22Rv1 (cell line): ENCODE results near the gene SLIT3.

Experiments used
- H3K27ac ChIP-seq: fragments of 450-650 bp; 2 replicates; pipeline ENCODE4 v1.5.1; 2017
- CTCF ChIP-seq: fragments of 450-650 bp; IDR thresholded peaks from 2 replicates; pipeline ENCODE4 v1.5.1; 2017; ENCODE audit warnings: mild to moderate bottlenecking
- ZFX ChIP-seq: fragments of 450-650 bp; IDR thresholded peaks from 2 replicates; pipeline ENCODE4 v1.6.1; 2017; ENCODE audit warnings: antibody characterized with exemption, borderline replicate concordance

The SLIT3 gene

GRCh38 chr5:168675883-168676408 lies 625.0 kb downstream of the SLIT3 start:
- TF ChIP-seq ZFX (no peak), CTCF (no peak)
- H3K27ac ChIP-seq: no peak overlapping the region

GRCh38 chr5:168674893-168675482 lies 626.0 kb downstream of the SLIT3 start:
- no peak overlapping the region for H3K27ac ChIP-seq
- no peak for TF ChIP-seq CTCF
- no peak for TF ChIP-seq ZFX

DNA sequence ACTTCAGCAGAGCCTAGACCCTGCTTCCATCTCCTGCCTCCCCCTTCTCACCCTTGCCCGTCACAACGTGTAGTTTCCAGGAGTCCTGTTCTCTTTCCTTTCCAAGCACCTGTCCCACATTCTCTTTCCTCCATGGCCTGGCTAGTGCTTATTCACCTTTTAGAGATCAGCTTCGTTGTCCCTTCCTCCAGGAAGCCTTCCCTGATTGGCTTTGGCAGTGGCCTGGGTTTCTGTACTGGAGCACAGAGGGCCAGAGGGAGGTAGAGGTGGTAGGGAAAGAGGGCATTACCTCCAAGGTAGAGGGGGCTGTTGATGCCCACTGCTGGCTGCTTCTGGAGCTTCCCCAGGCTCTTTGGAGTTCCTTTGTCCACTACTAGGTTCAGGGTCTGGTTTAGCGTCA lies 628.1 kb downstream of the SLIT3 start:
- no peak overlapping the region for H3K27ac ChIP-seq
- TF ChIP-seq ZFX: no peak
- no peak for TF ChIP-seq CTCF

- TF ChIP-seq ZFX (no peak), CTCF (no peak)
- H3K27ac ChIP-seq: no peak overlapping the region
Measured at GRCh38 chr5:168672016-168672415, 628.9 kb downstream of the SLIT3 start.

DNA sequence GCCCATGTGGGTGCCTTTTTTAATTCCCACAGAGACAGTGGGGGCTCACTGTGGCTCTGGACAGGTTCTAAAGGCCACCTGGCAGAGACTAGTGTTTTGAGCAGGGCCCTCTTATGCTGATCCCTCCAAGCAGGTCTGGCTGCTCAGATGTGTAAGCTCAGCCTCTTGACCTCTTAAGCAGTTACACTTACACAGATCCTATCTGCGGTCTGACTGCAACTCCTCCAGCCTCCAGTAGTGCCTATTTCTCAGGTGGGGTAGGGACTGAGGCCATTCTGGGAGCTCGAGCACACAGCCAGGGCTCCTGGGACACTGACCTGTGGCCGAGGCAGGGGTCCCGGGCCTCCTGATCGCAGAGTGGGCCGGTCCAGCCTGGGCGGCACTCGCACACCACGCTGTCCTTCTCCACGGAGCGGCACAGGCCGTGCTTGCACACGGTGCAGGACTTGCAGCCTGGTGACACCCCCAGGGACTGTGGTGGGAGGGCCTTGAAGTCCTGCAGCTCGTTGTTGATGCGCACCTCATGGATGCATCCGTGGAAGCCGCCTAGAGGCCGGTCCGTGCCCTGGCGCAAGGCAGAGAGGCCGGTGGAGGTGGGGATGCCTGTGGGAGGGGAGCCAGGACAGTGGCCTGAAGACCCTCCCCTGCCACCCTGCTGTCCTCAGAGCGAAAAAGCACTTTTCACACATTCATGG lies 629.9 kb downstream of the SLIT3 start:
- TF ChIP-seq ZFX (no peak), CTCF (0 out of 2 replicates have a peak, but pooled peaks have one; percentile 12)
- H3K27ac ChIP-seq: no peak overlapping the region

- no peak for TF ChIP-seq CTCF
- no peak for TF ChIP-seq ZFX
Measured at GRCh38 chr5:168669668-168670378, 631.1 kb downstream of the SLIT3 start.

More at GRCh38 chr5:168669668-168670378, 631.1 kb downstream of the SLIT3 start:
- H3K27ac ChIP-seq: no peak overlapping the region
